NT2/D1 (cell line): ENCODE results near the gene EPB41L4A.

Experiments used
- DNase-seq: peaks from one replicate; pipeline ENCODE4 v3.0.0-alpha.2; 2011; ENCODE audit warnings: low read depth, low spot score
- H3K27me3 ChIP-seq: 2 replicates; pipeline ENCODE4 v1.6.0; 2011; ENCODE audit warnings: mild to moderate bottlenecking; ENCODE audit not compliant: insufficient read length, insufficient read depth
- H3K36me3 ChIP-seq: 2 replicates; pipeline ENCODE4 v1.6.1; 2011; ENCODE audit warnings: mild to moderate bottlenecking, low read length, mixed read lengths; ENCODE audit not compliant: insufficient read depth, insufficient read length
- H3K4me1 ChIP-seq: 2 replicates; pipeline ENCODE4 v1.5.1; 2011; ENCODE audit not compliant: insufficient read depth, insufficient read length
- H3K4me3 ChIP-seq: 2 replicates; pipeline ENCODE4 v1.5.1; 2011; ENCODE audit warnings: low read depth; ENCODE audit not compliant: insufficient read length
- H3K9ac ChIP-seq: 2 replicates; pipeline ENCODE4 v1.6.0; 2011; ENCODE audit warnings: low read depth; ENCODE audit not compliant: insufficient read length
- H3K9me3 ChIP-seq: 2 replicates; pipeline ENCODE4 v1.5.1; 2011; ENCODE audit warnings: mild to moderate bottlenecking, low read length; ENCODE audit not compliant: insufficient read depth
- SUZ12 ChIP-seq: IDR thresholded peaks from 2 replicates; pipeline ENCODE4 v1.6.1; 2011; ENCODE audit not compliant: insufficient read length, insufficient read depth; ENCODE audit errors: extremely low read depth
- YY1 ChIP-seq: IDR thresholded peaks from 2 replicates; pipeline ENCODE4 v1.6.1; 2011; ENCODE audit not compliant: insufficient read length, insufficient read depth
- ZNF274 ChIP-seq: IDR thresholded peaks from 2 replicates; pipeline ENCODE4 v1.6.1; 2011; ENCODE audit warnings: mild to moderate bottlenecking, low read depth, low read length

The EPB41L4A gene

DNA sequence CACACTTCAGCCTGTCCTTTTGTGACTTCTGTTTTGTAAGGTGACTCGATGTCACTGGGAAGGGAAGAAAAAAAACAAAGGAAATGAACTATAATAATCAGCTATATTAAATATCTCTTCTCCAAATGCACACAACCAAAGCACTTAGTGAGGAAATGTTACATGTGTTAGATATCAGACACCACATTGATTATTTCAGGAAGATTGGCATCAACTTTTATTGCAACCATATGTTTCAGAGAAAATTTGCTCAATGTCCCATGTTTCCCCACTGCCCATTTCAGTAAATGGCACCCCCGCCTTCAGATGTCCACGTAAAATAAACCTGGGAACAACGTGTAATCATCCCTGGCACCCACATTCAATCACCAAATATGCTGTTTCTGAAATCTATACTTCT lies 151.8 kb downstream of the EPB41L4A start:
- Histone ChIP-seq H3K9me3 (no peaks in the 10 kb centered on the region), H3K4me1 (no peaks in the 10 kb centered on the region), H3K36me3 (no peaks in the 10 kb centered on the region), H3K4me3 (no peak overlapping the region), H3K9ac (no peak overlapping the region), H3K27me3 (no peaks in the 10 kb centered on the region)
- TF ChIP-seq ZNF274 (no peak), YY1 (no peak), SUZ12 (no peak)
- DNase-seq: no peak

DNA sequence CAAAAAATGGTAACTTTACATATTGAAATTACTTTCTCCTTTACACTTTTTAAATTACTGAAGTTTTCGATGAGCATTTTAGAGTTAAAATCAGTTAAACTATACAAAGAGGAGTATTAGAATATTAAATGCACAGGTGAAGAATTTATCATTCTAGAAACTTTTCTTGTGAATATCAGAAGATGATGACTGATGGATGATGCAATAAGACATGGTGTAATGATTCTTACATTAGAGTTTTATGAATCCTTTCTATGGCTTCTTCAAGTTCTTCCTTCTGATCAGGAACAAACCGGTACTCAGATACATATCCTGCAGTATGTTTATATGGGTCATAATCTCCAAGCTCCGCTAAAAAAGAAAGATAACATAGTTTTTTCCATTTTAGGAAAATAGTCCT lies 154.4 kb downstream of the EPB41L4A start:
- H3K27me3 ChIP-seq: no peaks in the 10 kb centered on the region
- H3K4me1 ChIP-seq: no peaks in the 10 kb centered on the region
- no peak overlapping the region for H3K4me3 ChIP-seq
- no peak overlapping the region for H3K9ac ChIP-seq
- DNase-seq: no peak
- H3K36me3 ChIP-seq: no peaks in the 10 kb centered on the region
- TF ChIP-seq SUZ12 (no peak), YY1 (no peak), ZNF274 (no peak)
- no peaks in the 10 kb centered on the region for H3K9me3 ChIP-seq

- no peak for DNase-seq
- H3K27me3 ChIP-seq: no peaks in the 10 kb centered on the region
Observed at GRCh38 chr5:112264151-112264550, 154.9 kb downstream of the EPB41L4A start.

GRCh38 chr5:112263469-112263868 lies 155.6 kb downstream of the EPB41L4A start:
- H3K4me3 ChIP-seq: no peak overlapping the region
- DNase-seq: no peak
- TF ChIP-seq ZNF274: no peak
- no peak for TF ChIP-seq YY1
- TF ChIP-seq SUZ12: no peak
- no peaks in the 10 kb centered on the region for H3K36me3 ChIP-seq
- H3K9ac ChIP-seq: no peak overlapping the region
- H3K4me1 ChIP-seq: no peaks in the 10 kb centered on the region
- H3K9me3 ChIP-seq: no peaks in the 10 kb centered on the region
- no peaks in the 10 kb centered on the region for H3K27me3 ChIP-seq

More at GRCh38 chr5:112264151-112264550, 154.9 kb downstream of the EPB41L4A start:
- TF ChIP-seq SUZ12 (no peak), ZNF274 (no peak), YY1 (no peak)
- no peaks in the 10 kb centered on the region for H3K4me1 ChIP-seq
- no peaks in the 10 kb centered on the region for H3K9me3 ChIP-seq
- no peak overlapping the region for H3K4me3 ChIP-seq
- H3K9ac ChIP-seq: no peak overlapping the region
- no peaks in the 10 kb centered on the region for H3K36me3 ChIP-seq

GRCh38 chr5:112258571-112258970 lies 160.5 kb downstream of the EPB41L4A start:
- Histone ChIP-seq H3K36me3 (no peaks in the 10 kb centered on the region), H3K4me3 (no peak overlapping the region), H3K9me3 (no peaks in the 10 kb centered on the region), H3K9ac (no peak overlapping the region), H3K27me3 (no peaks in the 10 kb centered on the region), H3K4me1 (no peaks in the 10 kb centered on the region)
- no peak for TF ChIP-seq ZNF274
- no peak for TF ChIP-seq YY1
- no peak for TF ChIP-seq SUZ12
- no peak for DNase-seq

GRCh38 chr5:112257976-112258375 lies 161.1 kb downstream of the EPB41L4A start:
- no peaks in the 10 kb centered on the region for H3K9me3 ChIP-seq
- no peaks in the 10 kb centered on the region for H3K4me1 ChIP-seq
- no peak overlapping the region for H3K9ac ChIP-seq
- H3K4me3 ChIP-seq: no peak overlapping the region
- TF ChIP-seq ZNF274 (no peak), YY1 (no peak), SUZ12 (no peak)
- no peak for DNase-seq
- H3K36me3 ChIP-seq: no peaks in the 10 kb centered on the region
- H3K27me3 ChIP-seq: no peaks in the 10 kb centered on the region

GRCh38 chr5:112257005-112257404 lies 162.1 kb downstream of the EPB41L4A start:
- Histone ChIP-seq H3K9me3 (no peaks in the 10 kb centered on the region), H3K4me3 (no peak overlapping the region), H3K4me1 (no peaks in the 10 kb centered on the region), H3K36me3 (no peaks in the 10 kb centered on the region), H3K27me3 (no peaks in the 10 kb centered on the region), H3K9ac (no peak overlapping the region)
- DNase-seq: no peak
- TF ChIP-seq SUZ12 (no peak), ZNF274 (no peak), YY1 (no peak)

GRCh38 chr5:112254303-112254702 lies 164.8 kb downstream of the EPB41L4A start:
- no peaks in the 10 kb centered on the region for H3K9me3 ChIP-seq
- no peak for DNase-seq
- H3K36me3 ChIP-seq: no peaks in the 10 kb centered on the region
- no peak overlapping the region for H3K4me3 ChIP-seq
- H3K4me1 ChIP-seq: no peaks in the 10 kb centered on the region
- H3K9ac ChIP-seq: no peak overlapping the region
- H3K27me3 ChIP-seq: no peaks in the 10 kb centered on the region
- TF ChIP-seq YY1 (no peak), ZNF274 (no peak), SUZ12 (no peak)
